Thyroid gland (tissue), 4 donors: ENCODE data around the gene PCDHA11. TPM values are rescaled to one million over a fixed set of nuclear protein-coding genes. Genes with fewer than 3 reads are reported as not detected.
A peak's percentile ranks its signal among the peaks of the same experiment; 100 is the strongest.
"Not testable (repeated sequence)": the region's sequence is repeated elsewhere in the genome, so short reads cannot be mapped to it uniquely, and the experiment has no call there.

ENCODE experiments used
- DNase-seq, 2 donors: peaks; one replicate each; pipeline ENCODE4 v3.0.0-alpha.2; 2019
- H3K27ac ChIP-seq, 3 donors: fragments of 200-600 bp; sonication (generic); 1 replicate in 2 of 3; 2 replicates in 1 of 3; pipeline ENCODE4 v1.5.1; 2016 to 2019; ENCODE audit warnings: mild to moderate bottlenecking in 1 of 3, moderate library complexity in 1 of 3
- H3K27me3 ChIP-seq: fragments of 200-600 bp; sonication (generic); one replicate; pipeline ENCODE4 v1.5.1; 2019
- H3K36me3 ChIP-seq, 2 donors: fragments of 200-600 bp; sonication (generic); one replicate each; pipeline ENCODE4 v1.5.1; 2016 to 2019
- H3K4me1 ChIP-seq, 2 donors: fragments of 200-600 bp; sonication (generic); one replicate each; pipeline ENCODE4 v1.5.1; 2017 to 2019
- H3K4me3 ChIP-seq, 3 donors: fragments of 200-600 bp; sonication (generic); replicated peaks in 1 of 3; 1 replicate in 2 of 3; 2 replicates in 1 of 3; pipeline ENCODE4 v1.5.1; 2016; ENCODE audit warnings: mild to moderate bottlenecking in 1 of 3
- H3K9me3 ChIP-seq: fragments of 200-600 bp; sonication (generic); one replicate; pipeline ENCODE4 v1.5.1; 2017
- POLR2A ChIP-seq, 2 donors: fragments of 450-650 bp; IDR thresholded peaks; one replicate each; pipeline ENCODE4 v1.6.1; 2017; ENCODE audit warnings: antibody characterized with exemption in 2 of 2, mild to moderate bottlenecking in 2 of 2, moderate library complexity in 1 of 2
- WGBS, 2 donors: methylation state at CpG; one replicate each; pipeline ENCODE4 v1.1.5; 2017; 5-methylcytosine and 5-hydroxymethylcytosine counted together
- intact Hi-C: fragments of 100-400 bp; cut with DNase I; formaldehyde crosslinking; loops from one replicate; pipeline ENCODE4 v1.15.1; 2023
- total RNA-seq, 4 donors: library from RNA; depleted of rRNA; stranded (reverse); fragments of >200 nt; gene quantifications; one replicate each; pipeline ENCODE4 v1.2.3, GENCODE V29; 2016
- TF ChIP-seq, protein P1 (sequence below), 6 experiments: fragments of 200-600 bp in 3 of 6; fragments of 450-650 bp in 3 of 6; sonication (generic) in 3 of 6; IDR thresholded peaks; one replicate each; pipeline ENCODE4 v1.5.1; 2016 to 2019; ENCODE audit warnings: antibody characterized with exemption in 6 of 6, mild to moderate bottlenecking in 2 of 6, inconsistent platforms in 1 of 6, moderate library complexity in 1 of 6

PCDHA11 gene
- total RNA-seq, 4 donors from 2014 or later, result 1.8 to 4.2 (median 2.1) TPM

GRCh38 chr5:140823475-140823874 is 45.3 kb upstream of the PCDHA11 start:
- TF ChIP-seq, protein P1, sequence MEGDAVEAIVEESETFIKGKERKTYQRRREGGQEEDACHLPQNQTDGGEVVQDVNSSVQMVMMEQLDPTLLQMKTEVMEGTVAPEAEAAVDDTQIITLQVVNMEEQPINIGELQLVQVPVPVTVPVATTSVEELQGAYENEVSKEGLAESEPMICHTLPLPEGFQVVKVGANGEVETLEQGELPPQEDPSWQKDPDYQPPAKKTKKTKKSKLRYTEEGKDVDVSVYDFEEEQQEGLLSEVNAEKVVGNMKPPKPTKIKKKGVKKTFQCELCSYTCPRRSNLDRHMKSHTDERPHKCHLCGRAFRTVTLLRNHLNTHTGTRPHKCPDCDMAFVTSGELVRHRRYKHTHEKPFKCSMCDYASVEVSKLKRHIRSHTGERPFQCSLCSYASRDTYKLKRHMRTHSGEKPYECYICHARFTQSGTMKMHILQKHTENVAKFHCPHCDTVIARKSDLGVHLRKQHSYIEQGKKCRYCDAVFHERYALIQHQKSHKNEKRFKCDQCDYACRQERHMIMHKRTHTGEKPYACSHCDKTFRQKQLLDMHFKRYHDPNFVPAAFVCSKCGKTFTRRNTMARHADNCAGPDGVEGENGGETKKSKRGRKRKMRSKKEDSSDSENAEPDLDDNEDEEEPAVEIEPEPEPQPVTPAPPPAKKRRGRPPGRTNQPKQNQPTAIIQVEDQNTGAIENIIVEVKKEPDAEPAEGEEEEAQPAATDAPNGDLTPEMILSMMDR (IDR thresholded peaks at IDR 0.05), result no peak
- no peak for TF ChIP-seq POLR2A (IDR thresholded peaks at IDR 0.05)
- no peak for DNase-seq
- Histone ChIP-seq H3K36me3 (no peaks in the 10 kb centered on the region), H3K4me3 (no peak overlapping the region), H3K9me3 (no peaks in the 10 kb centered on the region), H3K27ac (no peak overlapping the region), H3K4me1 (no peaks in the 10 kb centered on the region), H3K27me3 (peaks cover 7% of the 10 kb centered on the region)
- intact Hi-C loops, result no loop called here
- 44 to 64% methylated on average over 18 to 22 of the region's 38 CpGs for WGBS, 2 donors

GRCh38 chr5:140827704-140828361 is 40.9 kb upstream of the PCDHA11 start, which contains the start of gene PCDHA6:
TSS of gene PCDHA6 (plus strand) at chr5:140827960. CDS start at chr5:140828092, 132 bp downstream.
- no peak for DNase-seq
- 14 to 17% methylated on average over 17 to 25 of the region's 27 CpGs for WGBS, 2 donors
- Histone ChIP-seq H3K4me3 (peak within 1 kb of the TSS in 1 of 3 donors; percentile 11), H3K4me1 (no peaks in the 10 kb centered on the region), H3K9me3 (no peaks in the 10 kb centered on the region), H3K36me3 (no peaks in the 10 kb centered on the region), H3K27me3 (peaks cover 7% of the 10 kb centered on the region), H3K27ac (no peak within 1 kb of the TSS)
- intact Hi-C loops, result no loop called here
- TF ChIP-seq POLR2A (IDR thresholded peaks at IDR 0.05), result no peak
- TF ChIP-seq, protein P1 (IDR thresholded peaks at IDR 0.05), result peak in 2 of 6 experiments; percentile 1 to 20

- DNase-seq, result no peak
- Histone ChIP-seq H3K27me3 (peaks cover 7% of the 10 kb centered on the region), H3K4me3 (peak overlapping the region in 1 of 3 donors; percentile 11), H3K4me1 (no peaks in the 10 kb centered on the region), H3K9me3 (no peaks in the 10 kb centered on the region), H3K27ac (no peak overlapping the region), H3K36me3 (no peaks in the 10 kb centered on the region)
- intact Hi-C loops, result no loop called here
- WGBS, 2 donors, result 14 to 18% methylated on average over 16 to 18 of the region's 18 CpGs
- TF ChIP-seq POLR2A (IDR thresholded peaks at IDR 0.05), result no peak
- TF ChIP-seq, protein P1 (IDR thresholded peaks at IDR 0.05), result no peak
Measured at GRCh38 chr5:140828362-140828737, 40.4 kb upstream of the PCDHA11 start.

GRCh38 chr5:140829511-140830501 is 39.0 kb upstream of the PCDHA11 start:
- H3K27me3 ChIP-seq, intact Hi-C loops, H3K36me3 ChIP-seq, H3K9me3 ChIP-seq, DNase-seq, H3K4me1 ChIP-seq, H3K27ac ChIP-seq, H3K4me3 ChIP-seq: not testable (repeated sequence)
- 30 to 44% methylated on average over 26 to 39 of the region's 106 CpGs for WGBS, 2 donors

- no peaks in the 10 kb centered on the region for H3K27me3 ChIP-seq
- WGBS, 2 donors, result 6 to 12% methylated on average over 8 of the region's 8 CpGs
- TF ChIP-seq, protein P1 (IDR thresholded peaks at IDR 0.05), result no peak
- TF ChIP-seq POLR2A (IDR thresholded peaks at IDR 0.05), result no peak
- no peak for DNase-seq
- H3K36me3 ChIP-seq, result no peaks in the 10 kb centered on the region
- H3K27ac ChIP-seq, result no peak within 1 kb of the TSS
- intact Hi-C loops, result no loop called here
- H3K4me3 ChIP-seq, result no peak within 1 kb of the TSS
- no peaks in the 10 kb centered on the region for H3K9me3 ChIP-seq
- no peaks in the 10 kb centered on the region for H3K4me1 ChIP-seq
Measured at GRCh38 chr5:140833993-140834392, 34.8 kb upstream of the PCDHA11 start, which contains the start of gene PCDHA7. TSS of gene PCDHA7 (plus strand) at chr5:140834269. CDS start at chr5:140834384, 115 bp downstream.

- WGBS, 2 donors, result 16 to 19% methylated on average over 26 to 27 of the region's 38 CpGs
- H3K27me3 ChIP-seq, H3K9me3 ChIP-seq, H3K27ac ChIP-seq, intact Hi-C loops, DNase-seq, H3K4me3 ChIP-seq, H3K36me3 ChIP-seq, H3K4me1 ChIP-seq: not testable (repeated sequence)
Measured at GRCh38 chr5:140834439-140835008, 34.2 kb upstream of the PCDHA11 start.
